H9 (cell line): ENCODE measurements around the gene DNAJC6. TPM values are rescaled to one million over a fixed set of nuclear protein-coding genes. Genes with fewer than 3 reads are reported as not detected.

Experiments used
- DNase-seq: peaks from one replicate; pipeline ENCODE4 v3.0.0-alpha.2; 2017
- H2AFZ ChIP-seq: one replicate; pipeline ENCODE4 v1.6.1; 2013; ENCODE audit warnings: mild to moderate bottlenecking, low read length, control low read depth, moderate library complexity
- H2AK5ac ChIP-seq: 2 replicates; pipeline ENCODE4 v1.6.1; 2013; ENCODE audit warnings: low read length, control low read depth, mixed read lengths; ENCODE audit not compliant: insufficient read length
- H2BK120ac ChIP-seq: one replicate; pipeline ENCODE4 v1.6.1; 2013; ENCODE audit warnings: low read depth, mild to moderate bottlenecking, low read length, control low read depth, inconsistent platforms; ENCODE audit not compliant: poor library complexity, severe bottlenecking
- H2BK12ac ChIP-seq: 2 replicates; pipeline ENCODE4 v1.6.1; 2013; ENCODE audit warnings: low read length, control low read depth, mixed read lengths, low read depth; ENCODE audit not compliant: insufficient read length
- H2BK15ac ChIP-seq: 2 replicates; pipeline ENCODE4 v1.6.1; 2013; ENCODE audit warnings: low read depth, low read length, control low read depth
- H2BK20ac ChIP-seq: one replicate; pipeline ENCODE4 v1.6.1; 2013; ENCODE audit warnings: low read depth, mild to moderate bottlenecking, low read length, control low read depth, inconsistent platforms; ENCODE audit not compliant: poor library complexity, severe bottlenecking
- H2BK5ac ChIP-seq: 2 replicates; pipeline ENCODE4 v1.6.1; 2013; ENCODE audit warnings: low read length, control low read depth, mixed read lengths; ENCODE audit not compliant: insufficient read length
- H3K14ac ChIP-seq: 2 replicates; pipeline ENCODE4 v1.6.1; 2013; ENCODE audit warnings: low read length, control low read depth; ENCODE audit not compliant: insufficient read depth
- H3K18ac ChIP-seq: 2 replicates; pipeline ENCODE4 v1.6.1; 2013; ENCODE audit warnings: low read depth, mild to moderate bottlenecking, mixed read lengths, low read length, control low read depth; ENCODE audit not compliant: insufficient read length
- H3K23ac ChIP-seq: 2 replicates; pipeline ENCODE4 v1.6.1; 2013; ENCODE audit warnings: low read length, control low read depth, mixed read lengths, low read depth; ENCODE audit not compliant: insufficient read length
- H3K23me2 ChIP-seq: 2 replicates; pipeline ENCODE4 v1.6.1; 2013; ENCODE audit warnings: low read depth, mild to moderate bottlenecking, mixed read lengths, low read length, control low read depth; ENCODE audit not compliant: insufficient read length, poor library complexity, severe bottlenecking
- H3K27ac ChIP-seq: 2 replicates; pipeline ENCODE4 v1.5.1; 2013; ENCODE audit warnings: low read length, control low read depth, mixed read lengths, low read depth; ENCODE audit not compliant: insufficient read length
- H3K27me3 ChIP-seq: 2 replicates; pipeline ENCODE4 v1.6.1; 2013; ENCODE audit warnings: low read length, control low read depth, inconsistent platforms; ENCODE audit not compliant: insufficient read depth
- H3K4ac ChIP-seq: 2 replicates; pipeline ENCODE4 v1.6.1; 2013; ENCODE audit warnings: low read depth, mild to moderate bottlenecking, control low read depth, inconsistent platforms, low read length, moderate library complexity
- H3K4me1 ChIP-seq: 2 replicates; pipeline ENCODE4 v1.6.1; 2013; ENCODE audit warnings: low read length, control low read depth, inconsistent platforms; ENCODE audit not compliant: insufficient read depth
- H3K4me2 ChIP-seq: 2 replicates; pipeline ENCODE4 v1.6.1; 2013; ENCODE audit warnings: low read length, control low read depth, mixed read lengths; ENCODE audit not compliant: insufficient read length, insufficient read depth
- H3K56ac ChIP-seq: 2 replicates; pipeline ENCODE4 v1.6.1; 2013; ENCODE audit warnings: low read depth, mild to moderate bottlenecking, mixed read lengths, low read length, control low read depth; ENCODE audit not compliant: insufficient read length
- H3K79me1 ChIP-seq: 2 replicates; pipeline ENCODE4 v1.6.1; 2013; ENCODE audit warnings: low read depth, mild to moderate bottlenecking, moderate library complexity, low read length, control low read depth, inconsistent platforms; ENCODE audit not compliant: insufficient read depth, poor library complexity, severe bottlenecking
- H3K79me2 ChIP-seq: 2 replicates; pipeline ENCODE4 v1.6.1; 2013; ENCODE audit warnings: low read length, control low read depth, inconsistent platforms; ENCODE audit not compliant: insufficient read depth
- H3K9ac ChIP-seq: 2 replicates; pipeline ENCODE4 v1.6.1; 2013; ENCODE audit warnings: low read length, control low read depth, mixed read lengths; ENCODE audit not compliant: insufficient read length; ENCODE audit errors: extremely low read depth
- H3K9me3 ChIP-seq: one replicate; pipeline ENCODE4 v1.6.1; 2013; ENCODE audit warnings: low read depth, low read length, inconsistent platforms; ENCODE audit not compliant: control insufficient read depth
- H3T11ph ChIP-seq: one replicate; pipeline ENCODE4 v1.6.1; 2013; ENCODE audit warnings: mild to moderate bottlenecking, low read length, control low read depth, inconsistent platforms
- H4K20me1 ChIP-seq: one replicate; pipeline ENCODE4 v1.6.1; 2013; ENCODE audit not compliant: control insufficient read depth, insufficient read length, insufficient read depth
- H4K5ac ChIP-seq: 2 replicates; pipeline ENCODE4 v1.6.1; 2013; ENCODE audit warnings: low read depth, mild to moderate bottlenecking, mixed read lengths, low read length, control low read depth; ENCODE audit not compliant: insufficient read length
- H4K8ac ChIP-seq: replicated peaks from 2 replicates; pipeline ENCODE4 v1.6.1; 2013; ENCODE audit warnings: low read length, control low read depth, mixed read lengths, low read depth; ENCODE audit not compliant: insufficient read length
- H4K91ac ChIP-seq: 2 replicates; pipeline ENCODE4 v1.6.1; 2013; ENCODE audit warnings: low read depth, mild to moderate bottlenecking, moderate library complexity, mixed read lengths, low read length, control low read depth; ENCODE audit not compliant: insufficient read length
- H3K27ac Mint-ChIP-seq, 3 experiments: 2 replicates in 2 of 3; 3 replicates in 1 of 3; pipeline ENCODE4 v1.8.0; 2020 to 2021; ENCODE audit warnings: mixed read lengths in 3 of 3, mild to moderate bottlenecking in 1 of 3, moderate library complexity in 1 of 3
- H3K27me3 Mint-ChIP-seq: 2 replicates; pipeline ENCODE4 v1.8.0; 2021; ENCODE audit warnings: low read depth, mild to moderate bottlenecking, moderate library complexity, mixed read lengths
- H3K36me3 Mint-ChIP-seq, 3 experiments: 2 replicates in 2 of 3; 3 replicates in 1 of 3; pipeline ENCODE4 v1.8.0; 2020 to 2021; ENCODE audit warnings: low read depth in 3 of 3, mixed read lengths in 3 of 3; ENCODE audit not compliant: insufficient read depth in 1 of 3
- H3K4me1 Mint-ChIP-seq, 2 experiments: 2 replicates each; pipeline ENCODE4 v1.8.0; 2020; ENCODE audit warnings: mixed read lengths in 2 of 2
- H3K4me3 Mint-ChIP-seq, 2 experiments: 2 replicates in 1 of 2; 3 replicates in 1 of 2; pipeline ENCODE4 v1.8.0; 2020 to 2021; ENCODE audit warnings: mild to moderate bottlenecking in 2 of 2, mixed read lengths in 2 of 2, moderate library complexity in 1 of 2
- H3K9me3 Mint-ChIP-seq, 2 experiments: 2 replicates in 1 of 2; 3 replicates in 1 of 2; pipeline ENCODE4 v1.8.0; 2020; ENCODE audit warnings: mild to moderate bottlenecking in 2 of 2, mixed read lengths in 2 of 2, moderate library complexity in 1 of 2
- CTCF ChIP-seq: fragments of 200-600 bp; sonication (generic); conservative IDR thresholded peaks from 3 replicates; pipeline ENCODE4 v1.8.0; 2021; ENCODE audit warnings: antibody characterized with exemption, mild to moderate bottlenecking
- WGBS: extraction: QIAGEN DNeasy Blood & Tissue Kit; methylation state at CpG from one replicate; pipeline ENCODE4 v1.1.7; 2013; ENCODE audit warnings: missing lambda C conversion rate, low lambda C conversion rate, mixed read lengths; ENCODE audit not compliant: insufficient read length; ENCODE audit errors: extremely low coverage; 5-methylcytosine and 5-hydroxymethylcytosine counted together
- total RNA-seq: library from RNA; stranded (reverse); gene quantifications from 2 replicates; pipeline ENCODE4 v1.2.1, GENCODE V29; 2021

The DNAJC6 gene
- total RNA-seq, 1 experiment from 2014 or later: 2.2 TPM

DNA sequence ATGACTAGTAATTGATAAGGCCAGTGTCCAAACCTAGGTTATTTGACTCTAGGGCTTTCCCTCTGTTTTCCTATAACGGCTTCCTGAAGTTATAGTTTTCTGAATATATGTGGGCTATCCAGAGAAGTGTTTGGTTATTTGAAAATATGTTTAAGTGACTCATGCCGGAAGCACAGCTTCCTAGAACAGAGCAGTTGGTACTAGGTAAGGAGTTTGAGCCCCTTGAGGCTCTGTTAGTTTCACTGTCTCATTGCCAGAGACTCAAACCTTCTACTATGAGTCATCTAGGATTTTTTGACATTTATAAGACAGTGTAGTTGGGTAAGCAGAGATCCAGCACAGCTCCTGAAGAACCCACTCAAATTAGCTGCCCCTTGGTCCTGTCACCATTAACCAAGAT, 84.0 kb downstream of the DNAJC6 start:
- WGBS: no CpG with 5 or more reads among the region's 2 CpGs
- Histone ChIP-seq H4K5ac (no peak overlapping the region), H3K18ac (no peak overlapping the region), H3K14ac (no peak overlapping the region), H2AFZ (no peak overlapping the region), H3K79me1 (no peaks in the 10 kb centered on the region), H3K23ac (no peak overlapping the region), H2BK120ac (no peak overlapping the region), H3K4ac (no peak overlapping the region), H4K91ac (no peak overlapping the region), H3K23me2 (no peaks in the 10 kb centered on the region), H4K8ac (no peak overlapping the region), H3K56ac (no peak overlapping the region), H3K4me2 (no peak overlapping the region), H4K20me1 (no peaks in the 10 kb centered on the region), H3K27me3 (no peaks in the 10 kb centered on the region), H2BK12ac (no peak overlapping the region), H2BK5ac (no peak overlapping the region), H3K9ac (no peak overlapping the region), H3T11ph (no peak overlapping the region), H3K27ac (no peak overlapping the region), H2BK15ac (no peak overlapping the region), H3K9me3 (no peaks in the 10 kb centered on the region), H2AK5ac (no peak overlapping the region), H3K79me2 (no peaks in the 10 kb centered on the region), H2BK20ac (no peak overlapping the region), H3K4me1 (no peaks in the 10 kb centered on the region)
- Mint-ChIP-seq H3K36me3 (no peaks in the 10 kb centered on the region), H3K4me3 (no peak overlapping the region), H3K27ac (no peak overlapping the region), H3K4me1 (peaks cover 9 to 16% of the 10 kb centered on the region in 2 experiments), H3K27me3 (no peaks in the 10 kb centered on the region), H3K9me3 (no peaks in the 10 kb centered on the region)
- DNase-seq: no peak
- TF ChIP-seq CTCF: no peak
